IMR-90 (cell line): ENCODE data around the gene KDM2A. TPM values are rescaled to one million over a fixed set of nuclear protein-coding genes. Genes with fewer than 3 reads are reported as not detected.

Experiments used
- ATAC-seq: fragments of 200-7000 bp; cut with Tn5 transposase; 2 replicates; pipeline ENCODE4 v1.9.1; 2020; ENCODE audit warnings: low read depth, mild to moderate bottlenecking, moderate library complexity
- BruUV-seq: library from RNA; stranded (reverse); fragments of 400-500 nt; replicated peaks from 2 replicates; lab custom pipeline; 2021; lab: Mats Ljungman, UMichigan
- CTCF ChIA-PET: fragments of 300-600 bp; formaldehyde crosslinking; extraction: SDS; loops from one replicate; lab custom pipeline; 2021; ENCODE audit warnings: antibody characterized with exemption; lab: Yijun Ruan, JAX
- POLR2A ChIA-PET: fragments of 300-600 bp; sonication (Branson Sonifier 250); formaldehyde crosslinking; loops from one replicate; lab custom pipeline; 2022; ENCODE audit warnings: antibody characterized with exemption; ENCODE audit not compliant: unreplicated experiment; lab: Charles Lee
- DNase-seq: peaks from one replicate; pipeline ENCODE4 v3.0.0; 2013
- H2AFZ ChIP-seq: replicated peaks from 2 replicates; pipeline ENCODE3; 2013; ENCODE audit warnings: low read length, mild to moderate bottlenecking; ENCODE audit not compliant: poor library complexity
- H2AK5ac ChIP-seq: 2 replicates; pipeline ENCODE4 v1.6.1; 2013; ENCODE audit warnings: low read depth, low read length, inconsistent platforms
- H2AK9ac ChIP-seq: replicated peaks from 2 replicates; pipeline ENCODE3; 2013; ENCODE audit warnings: mild to moderate bottlenecking, low read depth, low read length, moderate library complexity; ENCODE audit not compliant: poor library complexity
- H2BK120ac ChIP-seq: 2 replicates; pipeline ENCODE4 v1.6.1; 2013; ENCODE audit warnings: low read depth, low read length, inconsistent platforms
- H2BK15ac ChIP-seq: 3 replicates; pipeline ENCODE4 v1.6.1; 2013; ENCODE audit warnings: low read depth, low read length, inconsistent platforms
- H2BK20ac ChIP-seq: 2 replicates; pipeline ENCODE4 v1.6.1; 2013; ENCODE audit warnings: low read depth, mild to moderate bottlenecking, inconsistent platforms, low read length, moderate library complexity
- H2BK5ac ChIP-seq: 2 replicates; pipeline ENCODE4 v1.6.1; 2013; ENCODE audit warnings: mild to moderate bottlenecking, low read depth, low read length, inconsistent platforms; ENCODE audit not compliant: poor library complexity, severe bottlenecking
- H3K14ac ChIP-seq: replicated peaks from 2 replicates; pipeline ENCODE4 v1.6.1; 2013; ENCODE audit warnings: low read depth, low read length, inconsistent platforms
- H3K18ac ChIP-seq: 2 replicates; pipeline ENCODE4 v1.6.1; 2013; ENCODE audit warnings: low read depth, low read length, control low read depth
- H3K23ac ChIP-seq: 2 replicates; pipeline ENCODE4 v1.6.1; 2013; ENCODE audit warnings: low read depth, low read length, inconsistent platforms
- H3K27ac ChIP-seq: 2 replicates; pipeline ENCODE4 v1.5.1; 2013; ENCODE audit warnings: mild to moderate bottlenecking, control low read depth, low read length; ENCODE audit not compliant: insufficient read depth
- H3K27me3 ChIP-seq: 2 replicates; pipeline ENCODE4 v1.6.1; 2013; ENCODE audit warnings: low read length; ENCODE audit not compliant: control insufficient read depth, insufficient read depth
- H3K36me3 ChIP-seq: 2 replicates; pipeline ENCODE4 v1.6.1; 2013; ENCODE audit warnings: low read length, mixed read lengths; ENCODE audit not compliant: control insufficient read depth, insufficient read depth
- H3K4ac ChIP-seq: 2 replicates; pipeline ENCODE4 v1.6.1; 2013; ENCODE audit warnings: low read depth, low read length, inconsistent platforms
- H3K4me1 ChIP-seq: 2 replicates; pipeline ENCODE4 v1.6.1; 2013; ENCODE audit warnings: low read length, mixed read lengths; ENCODE audit not compliant: control insufficient read depth, insufficient read depth
- H3K4me2 ChIP-seq: 2 replicates; pipeline ENCODE4 v1.6.1; 2013; ENCODE audit warnings: low read depth, mild to moderate bottlenecking, control low read depth, low read length, moderate library complexity
- H3K4me3 ChIP-seq: 2 replicates; pipeline ENCODE4 v1.5.1; 2013; ENCODE audit warnings: low read depth, mild to moderate bottlenecking, control low read depth, low read length, moderate library complexity; ENCODE audit not compliant: insufficient read depth
- H3K56ac ChIP-seq: 2 replicates; pipeline ENCODE4 v1.6.1; 2013; ENCODE audit warnings: low read length, inconsistent platforms; ENCODE audit not compliant: insufficient read depth; ENCODE audit errors: extremely low read depth
- H3K79me1 ChIP-seq, 2 experiments: 2 replicates each; pipeline ENCODE4 v1.6.1; 2013; ENCODE audit warnings: low read length in 2 of 2, inconsistent platforms in 1 of 2, low read depth in 1 of 2
- H3K9ac ChIP-seq: 2 replicates; pipeline ENCODE4 v1.6.1; 2013; ENCODE audit warnings: low read depth, low read length, control low read depth
- H3K9me1 ChIP-seq: 2 replicates; pipeline ENCODE4 v1.6.1; 2013; ENCODE audit warnings: low read length, inconsistent platforms; ENCODE audit not compliant: insufficient read depth
- H3K9me3 ChIP-seq: 2 replicates; pipeline ENCODE4 v1.6.1; 2013; ENCODE audit warnings: low read length; ENCODE audit not compliant: control insufficient read depth, insufficient read depth
- H4K20me1 ChIP-seq: 2 replicates; pipeline ENCODE4 v1.6.1; 2013; ENCODE audit warnings: low read length, inconsistent platforms; ENCODE audit not compliant: insufficient read depth
- H4K5ac ChIP-seq: 2 replicates; pipeline ENCODE4 v1.6.1; 2013; ENCODE audit warnings: mild to moderate bottlenecking, low read depth, low read length, control low read depth
- H4K8ac ChIP-seq, 2 experiments: 2 replicates each; pipeline ENCODE4 v1.6.1; 2013; ENCODE audit warnings: low read depth in 2 of 2, low read length in 2 of 2, control low read depth in 1 of 2, inconsistent platforms in 1 of 2
- H4K91ac ChIP-seq: 2 replicates; pipeline ENCODE4 v1.6.1; 2013; ENCODE audit warnings: low read depth, low read length, inconsistent platforms; ENCODE audit not compliant: insufficient read depth
- CHD1 ChIP-seq: IDR thresholded peaks from 2 replicates; pipeline ENCODE4 v1.6.1; 2012; ENCODE audit warnings: low read depth, low read length, improper control_type of control experiment
- FOS ChIP-seq: fragments of 150-350 bp; IDR thresholded peaks from 2 replicates; pipeline ENCODE4 v1.6.1; 2016; ENCODE audit warnings: low read depth, low read length
- MAFK ChIP-seq: IDR thresholded peaks from 2 replicates; pipeline ENCODE4 v1.6.1; 2012; ENCODE audit warnings: low read depth, low read length, improper control_type of control experiment
- MAZ ChIP-seq: IDR thresholded peaks from 2 replicates; pipeline ENCODE4 v1.6.1; 2012; ENCODE audit warnings: low read depth, mild to moderate bottlenecking, low read length, improper control_type of control experiment, moderate library complexity, borderline replicate concordance
- MXI1 ChIP-seq: IDR thresholded peaks from 2 replicates; pipeline ENCODE4 v1.6.1; 2012; ENCODE audit warnings: low read depth, mild to moderate bottlenecking, low read length, moderate library complexity, borderline replicate concordance
- RAD21 ChIP-seq: IDR thresholded peaks from 2 replicates; pipeline ENCODE4 v1.6.1; 2012; ENCODE audit warnings: low read length, improper control_type of control experiment
- RCOR1 ChIP-seq: IDR thresholded peaks from 2 replicates; pipeline ENCODE4 v1.6.1; 2012; ENCODE audit warnings: mild to moderate bottlenecking, low read length, improper control_type of control experiment; ENCODE audit not compliant: insufficient replicate concordance
- WGBS, 2 experiments: methylation state at CpG; one replicate each; pipeline versions ENCODE4 v1.1.5 to v1.1.7; 2013; ENCODE audit warnings: missing lambda C conversion rate in 2 of 2; ENCODE audit not compliant: insufficient read length in 1 of 2; ENCODE audit errors: extremely low coverage in 2 of 2; 5-methylcytosine and 5-hydroxymethylcytosine counted together
- dilution Hi-C: fragments of 300-500 bp; cut with HindIII; formaldehyde crosslinking; loops from one replicate; pipeline ENCODE4 v1.14.3; 2018; ENCODE audit warnings: low sequenced_read_pairs; ENCODE audit not compliant: unreplicated experiment
- in situ Hi-C: fragments of 300-500 bp; cut with MboI; formaldehyde crosslinking; loops from 3 replicates; pipeline ENCODE4 v1.14.3; 2019; ENCODE audit warnings: low sequenced_read_pairs, inconsistent platforms, mixed read lengths
- intact Hi-C: fragments of 100-400 bp; cut with micrococcal nuclease; formaldehyde crosslinking; loops from 2 replicates; pipeline ENCODE4 v1.10.0; 2022
- polyA plus RNA-seq, 3 experiments: library from polyadenylated mRNA; depleted of rRNA; stranded (reverse); fragments of >200 nt; gene quantifications; 2 replicates each; pipeline ENCODE4 v1.2.3, GENCODE V29; 2012; ENCODE audit warnings: low replicate concordance in 1 of 3
- total RNA-seq: library from RNA; depleted of rRNA; stranded (reverse); fragments of >200 nt; gene quantifications from 2 replicates; pipeline ENCODE4 v1.2.3, GENCODE V29; 2012
- TF ChIP-seq, protein P1 (sequence below): fragments of 150-350 bp; IDR thresholded peaks from 2 replicates; pipeline ENCODE4 v1.6.1; 2016; ENCODE audit warnings: low read depth, mild to moderate bottlenecking, low read length, moderate library complexity, borderline replicate concordance
- TF ChIP-seq, protein P2 (sequence below): fragments of 150-350 bp; IDR thresholded peaks from 2 replicates; pipeline ENCODE4 v1.6.1; 2017; ENCODE audit warnings: mild to moderate bottlenecking, antibody characterized with exemption, low read length, low read depth

Gene KDM2A
- total and polyA plus RNA-seq, 2 of the 4 experiments (the other 2 are of a cell fraction), result 26.7 to 42.6 TPM

DNA sequence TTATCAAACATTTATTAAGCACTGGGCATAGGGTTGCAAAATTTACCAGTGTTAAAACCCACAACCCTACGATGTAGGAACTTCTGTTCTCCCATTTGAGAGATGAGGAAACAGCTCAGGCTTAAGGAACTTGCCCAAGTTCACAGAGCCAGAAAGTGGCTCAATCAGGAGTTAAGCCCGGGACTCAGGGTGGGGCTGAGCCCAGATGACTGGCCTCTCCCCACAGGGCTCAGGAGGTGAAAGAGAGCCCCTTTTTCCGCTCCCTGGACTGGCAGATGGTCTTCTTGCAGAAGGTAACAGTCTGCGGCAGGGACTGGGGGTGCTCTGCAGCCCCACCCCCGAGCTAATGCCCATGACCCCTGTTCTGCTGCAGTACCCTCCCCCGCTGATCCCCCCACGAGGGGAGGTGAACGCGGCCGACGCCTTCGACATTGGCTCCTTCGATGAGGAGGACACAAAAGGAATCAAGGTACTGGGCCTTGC, 164.5 kb downstream of the KDM2A start:
- H2BK20ac ChIP-seq, result no peak overlapping the region
- dilution Hi-C loops, result no loop called here
- peaks cover 6% of the 10 kb centered on the region for H3K4me1 ChIP-seq
- H3K4me2 ChIP-seq, result no peak overlapping the region
- no peak overlapping the region for H3K56ac ChIP-seq
- no peak overlapping the region for H3K4me3 ChIP-seq
- CTCF ChIA-PET, result no interaction called here
- DNase-seq (no peak), ATAC-seq (no peak)
- H3K27me3 ChIP-seq, result no peaks in the 10 kb centered on the region
- intact Hi-C loops, result no loop called here
- TF ChIP-seq MAFK, result no peak
- TF ChIP-seq, protein P1, sequence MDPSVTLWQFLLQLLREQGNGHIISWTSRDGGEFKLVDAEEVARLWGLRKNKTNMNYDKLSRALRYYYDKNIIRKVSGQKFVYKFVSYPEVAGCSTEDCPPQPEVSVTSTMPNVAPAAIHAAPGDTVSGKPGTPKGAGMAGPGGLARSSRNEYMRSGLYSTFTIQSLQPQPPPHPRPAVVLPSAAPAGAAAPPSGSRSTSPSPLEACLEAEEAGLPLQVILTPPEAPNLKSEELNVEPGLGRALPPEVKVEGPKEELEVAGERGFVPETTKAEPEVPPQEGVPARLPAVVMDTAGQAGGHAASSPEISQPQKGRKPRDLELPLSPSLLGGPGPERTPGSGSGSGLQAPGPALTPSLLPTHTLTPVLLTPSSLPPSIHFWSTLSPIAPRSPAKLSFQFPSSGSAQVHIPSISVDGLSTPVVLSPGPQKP, result no peak
- TF ChIP-seq MAZ, result no peak
- TF ChIP-seq RAD21, result no peak
- no peak for TF ChIP-seq CHD1
- no peak for TF ChIP-seq MXI1
- TF ChIP-seq, protein P2, sequence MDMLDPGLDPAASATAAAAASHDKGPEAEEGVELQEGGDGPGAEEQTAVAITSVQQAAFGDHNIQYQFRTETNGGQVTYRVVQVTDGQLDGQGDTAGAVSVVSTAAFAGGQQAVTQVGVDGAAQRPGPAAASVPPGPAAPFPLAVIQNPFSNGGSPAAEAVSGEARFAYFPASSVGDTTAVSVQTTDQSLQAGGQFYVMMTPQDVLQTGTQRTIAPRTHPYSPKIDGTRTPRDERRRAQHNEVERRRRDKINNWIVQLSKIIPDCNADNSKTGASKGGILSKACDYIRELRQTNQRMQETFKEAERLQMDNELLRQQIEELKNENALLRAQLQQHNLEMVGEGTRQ, result no peak
- no peak for TF ChIP-seq RCOR1
- TF ChIP-seq FOS, result no peak
- peaks cover 9% of the 10 kb centered on the region; the same call in 1 of the 2 replicates for H3K9me1 ChIP-seq
- H3K4ac ChIP-seq, result no peak overlapping the region
- BruUV-seq, result no TSS peak
- H4K8ac ChIP-seq, result no peak overlapping the region
- no peak overlapping the region for H2AFZ ChIP-seq
- no peak overlapping the region for H3K9ac ChIP-seq
- no peak overlapping the region for H3K14ac ChIP-seq
- no peak overlapping the region for H2BK15ac ChIP-seq
- H2AK5ac ChIP-seq, result no peak overlapping the region
- H3K23ac ChIP-seq, result no peak overlapping the region
- no peak overlapping the region for H2AK9ac ChIP-seq
- in situ Hi-C loops, result no loop called here
- no peak overlapping the region for H4K91ac ChIP-seq
- no peak overlapping the region for H3K27ac ChIP-seq
- H4K5ac ChIP-seq, result no peak overlapping the region
- no peaks in the 10 kb centered on the region for H3K9me3 ChIP-seq
- WGBS, 2 experiments, result 92% methylated on average over 11 of the region's 13 CpGs; no CpG with 5 or more reads in 1 of the 2 experiments
- H4K20me1 ChIP-seq, result no peaks in the 10 kb centered on the region
- peaks cover 6 to 37% of the 10 kb centered on the region in 2 experiments for H3K79me1 ChIP-seq
- H2BK120ac ChIP-seq, result no peak overlapping the region
- POLR2A ChIA-PET, result interaction anchor here (0.6 kb wide), 1 partner anchor 128 kb away, joined by 3 read pairs; no protein-coding TSS in a partner anchor
- no peak overlapping the region for H3K18ac ChIP-seq
- H2BK5ac ChIP-seq, result no peak overlapping the region
- H3K36me3 ChIP-seq, result peaks cover 69% of the 10 kb centered on the region
